Neutrophil (primary cell): ENCODE data around the gene FAM200C.

Experiments
- H3K27ac ChIP-seq: fragments of 200-600 bp; sonication (generic); 2 replicates; pipeline ENCODE4 v1.5.1; 2016; ENCODE audit warnings: mild to moderate bottlenecking, moderate library complexity
- H3K27me3 ChIP-seq: fragments of 200-600 bp; sonication (generic); 2 replicates; pipeline ENCODE4 v1.6.0; 2016; ENCODE audit warnings: mild to moderate bottlenecking
- H3K36me3 ChIP-seq: fragments of 200-600 bp; sonication (generic); 2 replicates; pipeline ENCODE4 v1.5.1; 2017
- H3K4me1 ChIP-seq, 2 experiments: fragments of 200-600 bp in 1 of 2; sonication (generic) in 1 of 2; 1 replicate in 1 of 2; 2 replicates in 1 of 2; pipeline versions ENCODE4 v1.5.1 to v1.6.1; 2013 to 2016; ENCODE audit warnings: low read depth in 1 of 2, low read length in 1 of 2, mild to moderate bottlenecking in 1 of 2, moderate library complexity in 1 of 2; ENCODE audit not compliant: control insufficient read depth in 1 of 2, insufficient read depth in 1 of 2
- H3K4me3 ChIP-seq, 2 experiments: fragments of 200-600 bp in 1 of 2; sonication (generic) in 1 of 2; 1 replicate in 1 of 2; 2 replicates in 1 of 2; pipeline ENCODE4 v1.5.1; 2013 to 2016; ENCODE audit warnings: low read depth in 1 of 2, low read length in 1 of 2, mild to moderate bottlenecking in 1 of 2, moderate library complexity in 1 of 2
- H3K9me3 ChIP-seq: fragments of 200-600 bp; sonication (generic); 2 replicates; pipeline ENCODE4 v1.5.1; 2016
- TF ChIP-seq, protein P1 (sequence below): fragments of 200-600 bp; sonication (generic); IDR thresholded peaks from 2 replicates; pipeline ENCODE4 v1.5.1; 2016; ENCODE audit warnings: antibody characterized with exemption

Gene FAM200C

DNA sequence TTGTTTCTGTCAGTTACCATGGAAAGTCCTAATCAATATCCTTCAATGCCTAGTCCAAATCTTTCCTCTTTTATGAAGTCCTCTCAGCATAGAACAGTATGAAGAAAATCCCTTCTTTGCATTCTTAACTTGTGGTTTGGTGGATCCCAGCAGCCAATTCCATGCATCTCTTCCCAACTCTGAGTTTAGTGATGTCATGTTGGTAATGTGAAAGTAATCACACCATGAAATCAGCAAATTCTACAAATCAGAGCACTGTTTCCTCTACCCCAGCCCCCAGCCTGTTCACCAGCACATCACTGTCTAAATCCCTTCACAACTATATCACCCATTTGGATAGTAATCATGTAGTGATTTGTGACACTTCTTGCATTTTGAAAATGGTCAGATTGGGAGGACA is 24.7 kb downstream of the FAM200C start:
- no peaks in the 10 kb centered on the region for H3K9me3 ChIP-seq
- H3K36me3 ChIP-seq, result no peaks in the 10 kb centered on the region
- H3K4me3 ChIP-seq, result no peak overlapping the region
- TF ChIP-seq, protein P1, sequence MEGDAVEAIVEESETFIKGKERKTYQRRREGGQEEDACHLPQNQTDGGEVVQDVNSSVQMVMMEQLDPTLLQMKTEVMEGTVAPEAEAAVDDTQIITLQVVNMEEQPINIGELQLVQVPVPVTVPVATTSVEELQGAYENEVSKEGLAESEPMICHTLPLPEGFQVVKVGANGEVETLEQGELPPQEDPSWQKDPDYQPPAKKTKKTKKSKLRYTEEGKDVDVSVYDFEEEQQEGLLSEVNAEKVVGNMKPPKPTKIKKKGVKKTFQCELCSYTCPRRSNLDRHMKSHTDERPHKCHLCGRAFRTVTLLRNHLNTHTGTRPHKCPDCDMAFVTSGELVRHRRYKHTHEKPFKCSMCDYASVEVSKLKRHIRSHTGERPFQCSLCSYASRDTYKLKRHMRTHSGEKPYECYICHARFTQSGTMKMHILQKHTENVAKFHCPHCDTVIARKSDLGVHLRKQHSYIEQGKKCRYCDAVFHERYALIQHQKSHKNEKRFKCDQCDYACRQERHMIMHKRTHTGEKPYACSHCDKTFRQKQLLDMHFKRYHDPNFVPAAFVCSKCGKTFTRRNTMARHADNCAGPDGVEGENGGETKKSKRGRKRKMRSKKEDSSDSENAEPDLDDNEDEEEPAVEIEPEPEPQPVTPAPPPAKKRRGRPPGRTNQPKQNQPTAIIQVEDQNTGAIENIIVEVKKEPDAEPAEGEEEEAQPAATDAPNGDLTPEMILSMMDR, result no peak
- peaks cover 70% of the 10 kb centered on the region for H3K27me3 ChIP-seq
- peaks cover 4 to 6% of the 10 kb centered on the region in 2 experiments for H3K4me1 ChIP-seq
- no peak overlapping the region for H3K27ac ChIP-seq

DNA sequence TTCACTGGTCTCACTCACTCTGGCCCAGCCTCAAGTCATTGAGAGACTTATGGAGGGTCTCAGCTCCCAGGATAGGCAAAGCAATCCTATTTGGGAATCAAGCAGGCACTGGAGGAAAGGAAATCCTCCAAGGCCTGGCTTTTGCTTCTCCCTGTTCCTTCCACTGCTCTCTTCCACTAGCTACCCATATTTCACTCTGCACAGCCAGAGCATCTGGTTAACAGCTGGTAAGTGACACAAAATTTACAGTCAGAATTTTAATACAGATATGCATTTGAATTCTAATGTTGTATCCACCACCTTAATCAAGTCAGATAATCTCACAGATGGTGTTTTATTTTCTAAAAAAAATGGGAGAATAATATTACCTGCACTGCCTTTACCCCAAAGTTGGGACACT is 28.6 kb downstream of the FAM200C start:
- H3K27ac ChIP-seq, result no peak overlapping the region
- peaks cover 10 to 13% of the 10 kb centered on the region in 2 experiments for H3K4me1 ChIP-seq
- H3K4me3 ChIP-seq, result no peak overlapping the region
- TF ChIP-seq, protein P1, result no peak
- no peaks in the 10 kb centered on the region for H3K9me3 ChIP-seq
- peaks cover 92% of the 10 kb centered on the region for H3K27me3 ChIP-seq
- no peaks in the 10 kb centered on the region for H3K36me3 ChIP-seq

DNA sequence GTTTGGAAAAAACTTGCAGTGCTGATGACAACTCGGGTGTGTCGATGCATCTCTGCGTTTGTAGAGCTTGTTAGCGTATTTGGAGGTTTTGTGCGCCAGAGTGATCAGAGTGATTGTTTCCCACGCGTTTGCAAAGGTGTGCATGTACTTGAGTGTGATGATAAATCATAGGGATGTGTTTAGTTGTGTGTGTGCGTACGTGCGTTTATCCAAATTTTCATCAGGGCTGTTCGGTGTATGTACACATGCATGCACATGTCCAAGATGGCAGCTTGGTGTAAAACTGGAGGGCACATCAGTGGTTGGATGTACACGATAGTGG is 29.2 kb downstream of the FAM200C start:
- H3K4me3 ChIP-seq, result peak overlapping the region; percentile 61 to 63
- no peaks in the 10 kb centered on the region for H3K36me3 ChIP-seq
- H3K4me1 ChIP-seq, result peaks cover 10 to 13% of the 10 kb centered on the region in 2 experiments
- TF ChIP-seq, protein P1, result no peak
- H3K27me3 ChIP-seq, result peaks cover 86% of the 10 kb centered on the region
- no peaks in the 10 kb centered on the region for H3K9me3 ChIP-seq
- H3K27ac ChIP-seq, result no peak overlapping the region

DNA sequence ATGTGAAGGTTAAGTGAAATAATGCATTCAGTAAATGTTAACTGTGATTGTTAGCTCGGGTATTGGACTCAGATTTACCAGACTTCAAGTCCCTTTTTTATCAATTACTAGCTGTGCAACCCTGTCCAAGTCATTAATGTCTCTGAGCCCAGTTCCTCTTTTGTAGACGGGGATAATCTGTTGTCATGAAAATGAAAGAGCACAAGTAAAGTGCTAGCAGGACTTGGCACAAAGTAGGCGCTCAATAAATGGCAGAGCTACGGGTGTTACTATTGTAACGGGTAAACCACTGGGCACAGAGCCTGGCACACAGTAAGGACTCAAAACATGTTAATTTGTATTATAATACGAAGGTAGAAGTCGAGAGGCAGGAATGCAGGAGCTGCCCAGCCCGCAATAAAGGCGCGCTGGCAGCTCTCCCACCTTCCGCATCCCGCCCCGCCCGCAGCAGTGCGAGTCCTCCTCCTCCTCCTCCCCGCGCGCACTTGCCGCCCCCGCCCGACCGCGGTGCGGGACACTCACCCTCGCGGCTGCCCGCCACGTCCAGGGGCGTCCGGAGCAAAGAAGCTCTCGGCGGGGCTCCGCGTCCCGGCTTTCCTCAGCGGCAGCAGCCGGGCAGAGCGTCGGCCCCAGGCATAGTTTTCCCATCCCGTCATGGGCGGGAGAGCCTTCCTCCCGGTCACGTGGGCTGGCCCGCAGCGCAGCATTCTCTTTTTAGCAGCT is 29.7 kb downstream of the FAM200C start, which contains the start of gene C1QTNF2:
TSS of gene C1QTNF2 (minus strand) at position 637 of the 723 bp plus-strand sequence. CDS start 15,615 bp downstream, outside the sequence.
- no peaks in the 10 kb centered on the region for H3K9me3 ChIP-seq
- no peak within 1 kb of the TSS for H3K27ac ChIP-seq
- H3K27me3 ChIP-seq, result peaks cover 81% of the 10 kb centered on the region
- TF ChIP-seq, protein P1, result no peak
- H3K4me1 ChIP-seq, result peaks cover 10 to 13% of the 10 kb centered on the region in 2 experiments
- H3K36me3 ChIP-seq, result no peaks in the 10 kb centered on the region
- H3K4me3 ChIP-seq, result peak within 1 kb of the TSS; percentile 61 to 63

DNA sequence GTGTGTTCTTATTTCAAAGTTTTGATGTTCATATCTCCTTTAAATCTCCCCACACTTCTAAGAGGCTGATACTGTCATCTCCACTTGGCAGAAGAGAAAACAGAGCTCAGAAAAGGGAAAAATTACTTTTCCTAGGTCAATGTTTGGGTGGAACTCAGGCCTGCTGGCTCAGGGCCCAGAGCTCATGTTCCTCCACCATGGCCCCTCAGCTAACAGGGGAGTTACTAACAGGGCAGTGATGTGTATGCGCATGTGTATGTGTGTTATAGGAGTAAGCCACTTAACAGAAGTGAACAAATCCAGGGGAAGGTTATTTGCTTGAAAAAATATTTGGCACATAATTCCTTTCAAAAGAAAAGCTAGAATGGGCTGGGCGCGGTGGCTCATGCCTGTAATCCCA is 32.0 kb downstream of the FAM200C start:
- peaks cover 10 to 13% of the 10 kb centered on the region in 2 experiments for H3K4me1 ChIP-seq
- H3K27ac ChIP-seq, result no peak overlapping the region
- H3K27me3 ChIP-seq, result peaks cover 58% of the 10 kb centered on the region
- no peaks in the 10 kb centered on the region for H3K9me3 ChIP-seq
- no peak overlapping the region for H3K4me3 ChIP-seq
- TF ChIP-seq, protein P1, result no peak
- H3K36me3 ChIP-seq, result no peaks in the 10 kb centered on the region
